ENCODE results near the gene PRKG1. TPM values are rescaled to one million over a fixed set of nuclear protein-coding genes. Genes with fewer than 3 reads are reported as not detected.

PRKG1 gene
- total and polyA plus RNA-seq, 2 donors from 2014 or later = 3.6 to 14.8 TPM

DNA sequence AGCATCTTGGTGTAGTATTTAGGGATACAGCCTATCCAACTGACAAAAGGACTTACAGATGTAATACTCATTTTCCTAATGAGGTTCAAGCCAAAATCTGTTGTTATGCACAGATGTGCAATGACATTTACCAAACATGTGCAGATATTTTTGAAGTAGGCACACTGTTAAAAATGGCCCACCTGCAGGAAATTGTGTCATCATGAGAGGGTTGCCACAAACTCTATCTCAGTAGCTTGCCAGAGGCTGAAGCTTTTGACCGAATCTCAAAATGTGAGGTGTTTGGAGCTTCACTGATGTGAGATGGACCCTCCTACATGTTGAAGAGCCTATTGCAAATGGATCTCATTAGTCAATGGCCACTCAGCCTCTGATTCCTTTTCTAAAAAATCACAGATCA, 714.8 kb downstream of the PRKG1 start:
- no peaks in the 10 kb centered on the region for H3K9me3 ChIP-seq (ENCODE audit: control insufficient read depth in 2 of 3, insufficient read depth in 1 of 3, low read length in 3 of 3)
- FAIRE-seq (no peak), DNase-seq (no peak)
- H3K36me3 ChIP-seq (ENCODE audit: control insufficient read depth in 2 of 3, insufficient read depth in 3 of 3, low read length in 3 of 3) = no peaks in the 10 kb centered on the region
- no peak overlapping the region for H3K9ac ChIP-seq (ENCODE audit: low read length in 3 of 3)
- H3K27ac ChIP-seq (ENCODE audit: low read depth in 2 of 2, low read length in 2 of 2) = no peak overlapping the region
- H3K4me3 ChIP-seq (ENCODE audit: low read length in 3 of 3) = no peak overlapping the region
- intact Hi-C loops (cut with DNase I) = no loop called here
- TF ChIP-seq, protein P1, sequence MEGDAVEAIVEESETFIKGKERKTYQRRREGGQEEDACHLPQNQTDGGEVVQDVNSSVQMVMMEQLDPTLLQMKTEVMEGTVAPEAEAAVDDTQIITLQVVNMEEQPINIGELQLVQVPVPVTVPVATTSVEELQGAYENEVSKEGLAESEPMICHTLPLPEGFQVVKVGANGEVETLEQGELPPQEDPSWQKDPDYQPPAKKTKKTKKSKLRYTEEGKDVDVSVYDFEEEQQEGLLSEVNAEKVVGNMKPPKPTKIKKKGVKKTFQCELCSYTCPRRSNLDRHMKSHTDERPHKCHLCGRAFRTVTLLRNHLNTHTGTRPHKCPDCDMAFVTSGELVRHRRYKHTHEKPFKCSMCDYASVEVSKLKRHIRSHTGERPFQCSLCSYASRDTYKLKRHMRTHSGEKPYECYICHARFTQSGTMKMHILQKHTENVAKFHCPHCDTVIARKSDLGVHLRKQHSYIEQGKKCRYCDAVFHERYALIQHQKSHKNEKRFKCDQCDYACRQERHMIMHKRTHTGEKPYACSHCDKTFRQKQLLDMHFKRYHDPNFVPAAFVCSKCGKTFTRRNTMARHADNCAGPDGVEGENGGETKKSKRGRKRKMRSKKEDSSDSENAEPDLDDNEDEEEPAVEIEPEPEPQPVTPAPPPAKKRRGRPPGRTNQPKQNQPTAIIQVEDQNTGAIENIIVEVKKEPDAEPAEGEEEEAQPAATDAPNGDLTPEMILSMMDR (IDR thresholded peaks at IDR 0.05; ENCODE audit: borderline replicate concordance, extremely low read depth, insufficient read depth) = no peak
- no peaks in the 10 kb centered on the region for H3K4me1 ChIP-seq (ENCODE audit: control insufficient read depth in 2 of 3, insufficient read depth in 2 of 3, low read depth in 1 of 3, low read length in 3 of 3)
- H3K27me3 ChIP-seq (ENCODE audit: control insufficient read depth, insufficient read depth, low read length) = no peaks in the 10 kb centered on the region

DNA sequence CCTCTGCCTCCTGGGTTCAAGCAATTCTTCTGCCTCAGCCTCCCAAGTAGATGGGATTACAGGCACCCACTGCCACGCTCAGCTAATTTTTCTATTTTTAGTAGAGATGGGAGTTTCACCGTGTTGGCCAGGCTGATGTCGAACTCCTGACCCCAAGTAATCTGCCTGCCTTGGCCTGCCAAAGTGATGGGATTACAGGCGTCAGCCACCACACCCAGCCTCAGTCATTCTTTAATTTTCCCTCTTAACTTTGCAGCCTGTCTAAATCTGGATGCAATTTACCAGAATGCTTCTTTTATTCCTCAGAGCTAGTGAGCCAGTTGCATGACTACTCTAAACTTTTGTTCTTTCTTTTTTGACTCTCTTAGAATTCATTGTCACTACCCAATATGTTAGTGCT, 715.6 kb downstream of the PRKG1 start:
- TF ChIP-seq, protein P1 (IDR thresholded peaks at IDR 0.05; ENCODE audit: borderline replicate concordance, extremely low read depth, insufficient read depth) = no peak

GRCh38 chr10:51792678-51793077, 718.4 kb downstream of the PRKG1 start:
- H3K4me1 ChIP-seq (ENCODE audit: control insufficient read depth in 2 of 3, insufficient read depth in 2 of 3, low read depth in 1 of 3, low read length in 3 of 3) = no peaks in the 10 kb centered on the region
- TF ChIP-seq, protein P1 (IDR thresholded peaks at IDR 0.05; ENCODE audit: borderline replicate concordance, extremely low read depth, insufficient read depth) = no peak
- H3K4me3 ChIP-seq (ENCODE audit: low read length in 3 of 3) = no peak overlapping the region
- H3K9ac ChIP-seq (ENCODE audit: low read length in 3 of 3) = no peak overlapping the region
- H3K9me3 ChIP-seq (ENCODE audit: control insufficient read depth in 2 of 3, insufficient read depth in 1 of 3, low read length in 3 of 3) = no peaks in the 10 kb centered on the region
- no peaks in the 10 kb centered on the region for H3K27me3 ChIP-seq (ENCODE audit: control insufficient read depth, insufficient read depth, low read length)
- H3K27ac ChIP-seq (ENCODE audit: low read depth in 2 of 2, low read length in 2 of 2) = no peak overlapping the region
- no peaks in the 10 kb centered on the region for H3K36me3 ChIP-seq (ENCODE audit: control insufficient read depth in 2 of 3, insufficient read depth in 3 of 3, low read length in 3 of 3)
- FAIRE-seq = no peak
- no peak for DNase-seq
- intact Hi-C loops (cut with DNase I) = no loop called here

More for the DNA sequence above, 715.6 kb downstream of the PRKG1 start:
- no peak overlapping the region for H3K9ac ChIP-seq (ENCODE audit: low read length in 3 of 3)
- H3K4me1 ChIP-seq (ENCODE audit: control insufficient read depth in 2 of 3, insufficient read depth in 2 of 3, low read depth in 1 of 3, low read length in 3 of 3) = no peaks in the 10 kb centered on the region
- H3K4me3 ChIP-seq (ENCODE audit: low read length in 3 of 3) = no peak overlapping the region
- FAIRE-seq (no peak), DNase-seq (no peak)
- intact Hi-C loops (cut with DNase I) = no loop called here
- no peaks in the 10 kb centered on the region for H3K9me3 ChIP-seq (ENCODE audit: control insufficient read depth in 2 of 3, insufficient read depth in 1 of 3, low read length in 3 of 3)
- no peak overlapping the region for H3K27ac ChIP-seq (ENCODE audit: low read depth in 2 of 2, low read length in 2 of 2)
- no peaks in the 10 kb centered on the region for H3K27me3 ChIP-seq (ENCODE audit: control insufficient read depth, insufficient read depth, low read length)
- no peaks in the 10 kb centered on the region for H3K36me3 ChIP-seq (ENCODE audit: control insufficient read depth in 2 of 3, insufficient read depth in 3 of 3, low read length in 3 of 3)

DNA sequence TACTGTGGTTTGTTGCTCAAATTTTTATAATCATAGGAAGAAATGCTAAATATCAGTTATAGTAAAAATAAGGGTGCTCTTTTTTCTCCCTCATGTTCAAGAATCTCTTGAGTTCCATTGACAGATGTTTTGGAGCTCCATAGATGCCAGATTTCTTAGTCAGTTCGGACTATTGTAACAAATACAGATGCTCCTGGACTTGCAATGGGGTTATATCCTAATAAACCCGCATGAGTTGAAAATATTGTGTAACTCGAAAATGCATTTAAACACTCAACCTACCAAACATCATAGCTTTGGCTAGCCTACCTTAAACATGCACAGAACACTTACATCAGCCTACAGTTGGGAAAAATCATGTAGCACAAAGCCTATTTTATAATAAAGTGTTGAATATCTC, 725.8 kb downstream of the PRKG1 start:
- FAIRE-seq (no peak), DNase-seq (no peak)
- H3K4me3 ChIP-seq (ENCODE audit: low read length in 3 of 3) = no peak overlapping the region
- H3K27me3 ChIP-seq (ENCODE audit: control insufficient read depth, insufficient read depth, low read length) = no peaks in the 10 kb centered on the region
- intact Hi-C loops (cut with DNase I) = no loop called here
- H3K9ac ChIP-seq (ENCODE audit: low read length in 3 of 3) = no peak overlapping the region
- peaks cover 0 to 2% (median 0%) of the 10 kb centered on the region in 3 donors for H3K4me1 ChIP-seq (ENCODE audit: control insufficient read depth in 2 of 3, insufficient read depth in 2 of 3, low read depth in 1 of 3, low read length in 3 of 3)
- TF ChIP-seq, protein P1 (IDR thresholded peaks at IDR 0.05; ENCODE audit: borderline replicate concordance, extremely low read depth, insufficient read depth) = no peak
- H3K9me3 ChIP-seq (ENCODE audit: control insufficient read depth in 2 of 3, insufficient read depth in 1 of 3, low read length in 3 of 3) = no peaks in the 10 kb centered on the region
- no peak overlapping the region for H3K27ac ChIP-seq (ENCODE audit: low read depth in 2 of 2, low read length in 2 of 2)
- H3K36me3 ChIP-seq (ENCODE audit: control insufficient read depth in 2 of 3, insufficient read depth in 3 of 3, low read length in 3 of 3) = no peaks in the 10 kb centered on the region
